GM12875 (cell line): ENCODE results near the gene ZFP91.

Experiments
- H3K4me3 ChIP-seq: one replicate; pipeline ENCODE4 v1.5.1; 2011; ENCODE audit warnings: low read depth, low read length, control low read depth
- TF ChIP-seq, protein P1 (sequence below): IDR thresholded peaks from 2 replicates; pipeline ENCODE4 v1.5.1; 2011; ENCODE audit warnings: low read depth, mild to moderate bottlenecking, control low read depth, inconsistent platforms, low read length, moderate library complexity, borderline replicate concordance; ENCODE audit not compliant: insufficient read depth

Gene ZFP91

GRCh38 chr11:58561394-58562098 is 17.3 kb upstream of the ZFP91 start:
- TF ChIP-seq, protein P1, sequence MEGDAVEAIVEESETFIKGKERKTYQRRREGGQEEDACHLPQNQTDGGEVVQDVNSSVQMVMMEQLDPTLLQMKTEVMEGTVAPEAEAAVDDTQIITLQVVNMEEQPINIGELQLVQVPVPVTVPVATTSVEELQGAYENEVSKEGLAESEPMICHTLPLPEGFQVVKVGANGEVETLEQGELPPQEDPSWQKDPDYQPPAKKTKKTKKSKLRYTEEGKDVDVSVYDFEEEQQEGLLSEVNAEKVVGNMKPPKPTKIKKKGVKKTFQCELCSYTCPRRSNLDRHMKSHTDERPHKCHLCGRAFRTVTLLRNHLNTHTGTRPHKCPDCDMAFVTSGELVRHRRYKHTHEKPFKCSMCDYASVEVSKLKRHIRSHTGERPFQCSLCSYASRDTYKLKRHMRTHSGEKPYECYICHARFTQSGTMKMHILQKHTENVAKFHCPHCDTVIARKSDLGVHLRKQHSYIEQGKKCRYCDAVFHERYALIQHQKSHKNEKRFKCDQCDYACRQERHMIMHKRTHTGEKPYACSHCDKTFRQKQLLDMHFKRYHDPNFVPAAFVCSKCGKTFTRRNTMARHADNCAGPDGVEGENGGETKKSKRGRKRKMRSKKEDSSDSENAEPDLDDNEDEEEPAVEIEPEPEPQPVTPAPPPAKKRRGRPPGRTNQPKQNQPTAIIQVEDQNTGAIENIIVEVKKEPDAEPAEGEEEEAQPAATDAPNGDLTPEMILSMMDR: no peak
- H3K4me3 ChIP-seq: no peak overlapping the region

GRCh38 chr11:58562375-58562800 is 16.5 kb upstream of the ZFP91 start:
- no peak overlapping the region for H3K4me3 ChIP-seq
- TF ChIP-seq, protein P1: no peak

- TF ChIP-seq, protein P1: no peak
- H3K4me3 ChIP-seq: no peak overlapping the region
These were observed 14.6 kb upstream of the ZFP91 start for GRCh38 chr11:58564231-58564630.

DNA sequence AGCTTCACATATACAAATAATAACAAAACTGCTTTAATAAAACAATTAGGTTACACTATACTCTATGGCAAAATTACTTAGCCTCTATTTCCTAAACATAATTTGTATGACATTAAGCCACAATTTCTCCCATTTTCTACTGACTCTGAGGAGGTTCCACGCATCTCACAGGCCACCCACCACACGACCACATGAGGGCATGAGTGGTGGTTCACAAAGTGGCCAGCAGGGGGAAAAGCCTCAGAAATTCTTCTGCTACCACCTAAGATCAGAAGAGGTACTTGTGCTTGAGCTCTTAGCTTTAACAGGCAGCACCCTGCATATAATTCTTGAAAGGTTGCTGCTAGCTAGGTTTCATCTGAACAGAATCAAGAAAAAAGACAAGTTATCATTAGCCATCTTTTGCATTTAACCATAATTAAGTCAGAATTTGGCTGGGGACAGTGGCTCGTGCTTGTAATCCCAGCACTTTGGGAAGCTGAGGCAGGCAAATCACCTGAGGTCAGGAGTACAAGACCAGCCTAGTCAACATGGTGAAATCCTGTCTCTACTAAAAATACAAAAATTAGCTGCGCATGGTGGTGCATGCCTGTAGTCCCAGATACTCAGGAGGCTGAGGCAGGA is 10.9 kb upstream of the ZFP91 start:
- TF ChIP-seq, protein P1: peak; percentile 80
- no peak overlapping the region for H3K4me3 ChIP-seq

GRCh38 chr11:58572906-58573305 is 6.0 kb upstream of the ZFP91 start:
- H3K4me3 ChIP-seq: peak overlapping the region; percentile 65

- peak overlapping the region; percentile 65 for H3K4me3 ChIP-seq
- TF ChIP-seq, protein P1: no peak
These were observed 5.3 kb upstream of the ZFP91 start for GRCh38 chr11:58573451-58574104.

DNA sequence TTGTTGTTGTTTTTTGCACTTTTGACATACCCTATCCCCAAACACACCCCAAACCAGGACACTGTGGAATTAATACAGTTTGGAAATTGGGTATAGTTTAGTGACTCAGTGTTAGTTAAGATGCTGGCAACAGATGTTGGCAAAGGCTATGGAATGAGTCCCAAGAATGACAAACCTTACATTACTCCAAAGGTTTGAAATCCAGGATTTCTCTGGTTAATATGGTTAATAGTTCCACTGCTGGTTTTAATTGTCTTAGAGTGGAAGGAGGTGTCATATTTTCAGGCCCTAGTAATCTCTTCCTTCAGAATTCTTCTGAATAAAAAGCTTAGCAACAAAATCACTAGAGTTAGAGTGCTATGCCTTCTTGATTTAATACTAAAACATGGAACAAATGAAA is 4.0 kb upstream of the ZFP91 start:
- TF ChIP-seq, protein P1: no peak
- peak overlapping the region; percentile 65 for H3K4me3 ChIP-seq
